HepG2 (cell line): ENCODE measurements around the gene DDX59. TPM values are rescaled to one million over a fixed set of nuclear protein-coding genes. Genes with fewer than 3 reads are reported as not detected.

Experiments used
- ATAC-seq: fragments of 200-7000 bp; cut with Tn5 transposase; 3 replicates; pipeline ENCODE4 v1.9.1; 2020; ENCODE audit warnings: mild to moderate bottlenecking, moderate library complexity
- BruUV-seq: library from RNA; stranded (reverse); fragments of 400-500 nt; replicated peaks from 2 replicates; lab custom pipeline; 2021; lab: Mats Ljungman, UMichigan
- CTCF ChIA-PET: fragments of 300-600 bp; formaldehyde crosslinking; extraction: SDS; loops from one replicate; lab custom pipeline; 2021; ENCODE audit warnings: low total read pairs, inconsistent platforms, low intra/inter-chr PET ratio; lab: Yijun Ruan, JAX
- POLR2A ChIA-PET: fragments of 350-600 bp; sonication (Branson Sonifier 250); formaldehyde crosslinking; loops from one replicate; lab custom pipeline; 2020; ENCODE audit warnings: antibody characterized with exemption, inconsistent platforms; lab: Yijun Ruan, JAX
- DNase-seq: peaks from one replicate; pipeline ENCODE4 v3.0.0-alpha.2; 2015; ENCODE audit warnings: low spot score
- FAIRE-seq: peaks from 3 replicates; lab custom pipeline; 2011; peaks lifted over from hg19 to GRCh38; lab: Jason Lieb, UNC
- H2AFZ ChIP-seq: one replicate; pipeline ENCODE4 v1.6.1; 2011; ENCODE audit warnings: low read length, inconsistent platforms
- H3K27ac ChIP-seq: fragments of 300-600 bp; 3 replicates; pipeline ENCODE4 v1.8.0; 2011; ENCODE audit warnings: mixed run types, mild to moderate bottlenecking, mixed read lengths, low read length, inconsistent platforms; ENCODE audit not compliant: insufficient read depth; ENCODE audit errors: extremely low read length
- H3K27me3 ChIP-seq, 2 experiments: fragments of 200-600 bp in 1 of 2; 2 replicates in 1 of 2; 3 replicates in 1 of 2; pipeline versions ENCODE4 v1.6.0 to v1.8.0; 2011; ENCODE audit warnings: low read length in 2 of 2, mild to moderate bottlenecking in 2 of 2, moderate library complexity in 2 of 2, inconsistent platforms in 1 of 2; ENCODE audit not compliant: insufficient read depth in 2 of 2, control insufficient read depth in 1 of 2
- H3K36me3 ChIP-seq, 2 experiments: fragments of 200-600 bp in 1 of 2; replicated peaks in 1 of 2; 2 replicates in 1 of 2; 3 replicates in 1 of 2; pipeline versions ENCODE4 v1.5.1 to v1.8.0; 2011; ENCODE audit warnings: low read length in 2 of 2, inconsistent platforms in 1 of 2; ENCODE audit not compliant: insufficient read depth in 2 of 2, control insufficient read depth in 1 of 2
- H3K4me1 ChIP-seq: 2 replicates; pipeline ENCODE4 v1.5.1; 2012; ENCODE audit warnings: low read length, inconsistent platforms; ENCODE audit not compliant: insufficient read depth
- H3K4me2 ChIP-seq: 2 replicates; pipeline ENCODE4 v1.6.0; 2011; ENCODE audit warnings: low read depth, low read length, inconsistent platforms
- H3K4me3 ChIP-seq, 3 experiments: fragments of 200-600 bp in 1 of 3; sonication (generic), shearing (Covaris generic) in 1 of 3; replicated peaks in 1 of 3; 2 replicates each; pipeline ENCODE4 v1.5.1; 2011 to 2016; ENCODE audit warnings: low read length in 3 of 3, inconsistent platforms in 2 of 3, low read depth in 2 of 3, mild to moderate bottlenecking in 2 of 3, control low read depth in 1 of 3, mixed read lengths in 1 of 3; ENCODE audit not compliant: insufficient read depth in 1 of 3
- H3K79me2 ChIP-seq: one replicate; pipeline ENCODE4 v1.6.1; 2011; ENCODE audit warnings: low read length, inconsistent platforms; ENCODE audit not compliant: insufficient read depth
- H3K9ac ChIP-seq: 2 replicates; pipeline ENCODE4 v1.6.0; 2011; ENCODE audit warnings: mild to moderate bottlenecking, low read depth, low read length, inconsistent platforms; ENCODE audit not compliant: insufficient read depth
- H3K9me3 ChIP-seq: 2 replicates; pipeline ENCODE4 v1.5.1; 2012; ENCODE audit warnings: mild to moderate bottlenecking, low read length
- H4K20me1 ChIP-seq: 2 replicates; pipeline ENCODE4 v1.6.0; 2011; ENCODE audit warnings: inconsistent platforms, mild to moderate bottlenecking, low read length, moderate library complexity; ENCODE audit not compliant: insufficient read depth
- FOXK2 ChIP-seq: fragments of 450-650 bp; IDR thresholded peaks from 2 replicates; pipeline ENCODE4 v1.6.1; 2016
- GZF1 ChIP-seq: sonication (generic); formaldehyde crosslinking; IDR thresholded peaks from 2 replicates; pipeline ENCODE4 v1.5.1; 2020; ENCODE audit warnings: mild to moderate bottlenecking, missing genetic modification reagents
- ONECUT2 ChIP-seq: sonication (generic); formaldehyde crosslinking; IDR thresholded peaks from 2 replicates; pipeline ENCODE4 v1.4.0; 2020; ENCODE audit warnings: missing genetic modification reagents
- SRSF1 ChIP-seq: fragments of 200-400 bp; formaldehyde crosslinking; optimal IDR thresholded peaks from 2 replicates; pipeline ENCODE3; 2017; ENCODE audit warnings: mild to moderate bottlenecking, low read depth, low read length, moderate library complexity
- TAF1 ChIP-seq: sonication (generic); formaldehyde crosslinking; IDR thresholded peaks from 2 replicates; pipeline ENCODE4 v1.4.0; 2020; ENCODE audit warnings: missing genetic modification reagents
- ZNF263 ChIP-seq: sonication (generic); formaldehyde crosslinking; IDR thresholded peaks from 2 replicates; pipeline ENCODE4 v1.4.0; 2020; ENCODE audit warnings: missing genetic modification reagents
- ZNF382 ChIP-seq: sonication (generic); formaldehyde crosslinking; IDR thresholded peaks from 2 replicates; pipeline ENCODE4 v1.5.0; 2020; ENCODE audit warnings: missing genetic modification reagents, mild to moderate bottlenecking, borderline replicate concordance
- WGBS: methylation state at CpG from one replicate; pipeline ENCODE4 v1.1.6; 2017; ENCODE audit warnings: low lambda C conversion rate; 5-methylcytosine and 5-hydroxymethylcytosine counted together
- in situ Hi-C: cut with HindIII; loops from 2 replicates; pipeline ENCODE4 v1.10.0; 2017; ENCODE audit warnings: low pct_unique_long_range_greater_than_20kb; ENCODE audit not compliant: extremely low pct_ligation_motif_present
- intact Hi-C: fragments of 100-400 bp; cut with micrococcal nuclease; formaldehyde crosslinking; loops from one replicate; pipeline ENCODE4 v1.10.0; 2022; ENCODE audit not compliant: unreplicated experiment
- polyA plus RNA-seq, 8 experiments: library from polyadenylated mRNA; depleted of rRNA in 3 of 8; stranded (reverse) in 7 of 8; unstranded in 1 of 8; fragments of >200 nt; fragmentation: Illumina TruSeq in 4 of 8; extraction: Trizol in 4 of 8; gene quantifications; 2 replicates each; pipeline versions ENCODE4 v1.2.1 to v1.2.3, GENCODE V29; 2011 to 2016; ENCODE audit warnings: low read depth in 4 of 8, missing spikeins in 1 of 8, mixed read lengths in 1 of 8; ENCODE audit not compliant: insufficient read depth in 1 of 8
- total RNA-seq, 5 experiments: library from RNA; depleted of rRNA; stranded (reverse); fragments of >200 nt; fragmentation: Illumina TruSeq; extraction: Trizol; gene quantifications; 2 replicates each; pipeline ENCODE4 v1.2.3, GENCODE V29; 2016; ENCODE audit warnings: low read depth in 1 of 5
- TF ChIP-seq, protein P1 (sequence below): sonication (generic); formaldehyde crosslinking; IDR thresholded peaks from 2 replicates; pipeline ENCODE4 v1.5.0; 2020; ENCODE audit warnings: missing genetic modification reagents, mild to moderate bottlenecking, borderline replicate concordance
- TF ChIP-seq, protein P2 (sequence below): sonication (generic); formaldehyde crosslinking; IDR thresholded peaks from 2 replicates; pipeline ENCODE4 v1.5.1; 2020; ENCODE audit warnings: mild to moderate bottlenecking, missing genetic modification reagents

The DDX59 gene
- total and polyA plus RNA-seq, 2 of the 13 experiments (the other 11 are each of a cell fraction or from before 2014, with no cell fraction given), result 12.1 to 14.8 TPM

GRCh38 chr1:200694738-200695137 is 25.0 kb upstream of the DDX59 start:
- CTCF ChIA-PET, result no interaction called here

GRCh38 chr1:200693327-200693726 is 23.6 kb upstream of the DDX59 start:
- intact Hi-C loops, result no loop called here
- no peak for FAIRE-seq

More at GRCh38 chr1:200694738-200695137, 25.0 kb upstream of the DDX59 start:
- WGBS, result 16% methylated on average over 3 of the region's 3 CpGs
- Histone ChIP-seq H3K9ac (no peak overlapping the region), H3K27me3 (0 out of 5 replicates have a peak, but pooled peaks cover 0 to 2% of the 10 kb centered on the region in 2 experiments), H3K36me3 (no peaks in the 10 kb centered on the region), H3K27ac (no peak overlapping the region), H3K4me2 (no peak overlapping the region), H3K79me2 (no peaks in the 10 kb centered on the region), H3K9me3 (no peaks in the 10 kb centered on the region), H2AFZ (no peak overlapping the region), H3K4me1 (no peaks in the 10 kb centered on the region), H3K4me3 (no peak overlapping the region), H4K20me1 (no peaks in the 10 kb centered on the region)
- no TSS peak for BruUV-seq
- no peak for TF ChIP-seq ZNF382 (CRISPR knock-in tag)
- no peak for TF ChIP-seq ONECUT2
- TF ChIP-seq, protein P1, sequence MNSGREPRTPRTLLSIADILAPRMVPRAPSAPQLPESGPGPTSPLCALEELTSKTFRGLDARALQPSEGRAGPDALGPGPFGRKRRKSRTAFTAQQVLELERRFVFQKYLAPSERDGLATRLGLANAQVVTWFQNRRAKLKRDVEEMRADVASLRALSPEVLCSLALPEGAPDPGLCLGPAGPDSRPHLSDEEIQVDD (CRISPR knock-in tag), result no peak
- no peak for TF ChIP-seq TAF1
- no peak for TF ChIP-seq SRSF1
- no peak for TF ChIP-seq GZF1 (CRISPR knock-in tag)
- FAIRE-seq, result no peak
- intact Hi-C loops (no loop called here), in situ Hi-C loops (no loop called here)
- ATAC-seq, result no peak
- POLR2A ChIA-PET, result interaction anchor here (0.7 kb wide), 1 partner anchor 25 kb away, joined by 3 read pairs; the partner anchor contains the start of gene DDX59
- no peak for DNase-seq

More at GRCh38 chr1:200693327-200693726, 23.6 kb upstream of the DDX59 start:
- DNase-seq, result no peak
- no peak overlapping the region for H3K27ac ChIP-seq
- no peak for TF ChIP-seq ZNF263 (CRISPR knock-in tag)
- no peak for TF ChIP-seq FOXK2
- TF ChIP-seq, protein P2, sequence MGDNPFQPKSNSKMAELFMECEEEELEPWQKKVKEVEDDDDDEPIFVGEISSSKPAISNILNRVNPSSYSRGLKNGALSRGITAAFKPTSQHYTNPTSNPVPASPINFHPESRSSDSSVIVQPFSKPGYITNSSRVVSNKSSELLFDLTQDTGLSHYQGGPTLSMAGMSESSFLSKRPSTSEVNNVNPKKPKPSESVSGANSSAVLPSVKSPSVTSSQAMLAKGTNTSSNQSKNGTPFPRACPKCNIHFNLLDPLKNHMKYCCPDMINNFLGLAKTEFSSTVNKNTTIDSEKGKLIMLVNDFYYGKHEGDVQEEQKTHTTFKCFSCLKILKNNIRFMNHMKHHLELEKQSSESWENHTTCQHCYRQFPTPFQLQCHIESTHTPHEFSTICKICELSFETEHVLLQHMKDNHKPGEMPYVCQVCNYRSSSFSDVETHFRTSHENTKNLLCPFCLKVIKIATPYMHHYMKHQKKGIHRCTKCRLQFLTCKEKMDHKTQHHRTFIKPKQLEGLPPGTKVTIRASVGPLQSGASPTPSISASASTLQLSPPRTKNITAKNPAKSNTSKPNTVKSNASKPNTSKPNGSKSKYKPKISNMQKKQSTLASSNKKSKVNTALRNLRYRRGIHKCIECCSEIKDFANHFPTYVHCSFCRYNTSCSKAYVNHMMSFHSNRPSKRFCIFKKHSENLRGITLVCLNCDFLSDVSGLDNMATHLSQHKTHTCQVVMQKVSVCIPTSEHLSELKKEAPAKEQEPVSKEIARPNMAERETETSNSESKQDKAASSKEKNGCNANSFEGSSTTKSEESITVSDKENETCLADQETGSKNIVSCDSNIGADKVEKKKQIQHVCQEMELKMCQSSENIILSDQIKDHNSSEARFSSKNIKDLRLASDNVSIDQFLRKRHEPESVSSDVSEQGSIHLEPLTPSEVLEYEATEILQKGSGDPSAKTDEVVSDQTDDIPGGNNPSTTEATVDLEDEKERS, result no peak
- TF ChIP-seq, all 625 proteins: peak for 0
- ChIA-PET CTCF (no interaction called here), POLR2A (interaction anchor here (1.1 kb wide), 1 partner anchor 23 kb away, joined by 3 read pairs; the partner anchor contains the start of gene DDX59)
- no TSS peak for BruUV-seq
- no peak overlapping the region for H2AFZ ChIP-seq
- H3K27me3 ChIP-seq, result 0 out of 5 replicates have a peak, but pooled peaks cover 0 to 2% of the 10 kb centered on the region in 2 experiments
- no peak overlapping the region for H3K9ac ChIP-seq
- H4K20me1 ChIP-seq, result no peaks in the 10 kb centered on the region
- no peak overlapping the region for H3K4me3 ChIP-seq
- H3K4me2 ChIP-seq, result no peak overlapping the region
- in situ Hi-C loops, result no loop called here
- no peaks in the 10 kb centered on the region for H3K4me1 ChIP-seq
- H3K9me3 ChIP-seq, result no peaks in the 10 kb centered on the region
- H3K79me2 ChIP-seq, result no peaks in the 10 kb centered on the region
- no peak for ATAC-seq
- no peaks in the 10 kb centered on the region for H3K36me3 ChIP-seq
